Pulmonary artery endothelial cell (primary cell): ENCODE data around the gene DYNLT5. TPM values are rescaled to one million over a fixed set of nuclear protein-coding genes. Genes with fewer than 3 reads are reported as not detected.
A peak's percentile ranks its signal among the peaks of the same experiment; 100 is the strongest.
"Not testable (repeated sequence)": the region's sequence is repeated elsewhere in the genome, so short reads cannot be mapped to it uniquely, and the experiment has no call there.

Source experiments
- DNase-seq: peaks from one replicate; pipeline ENCODE4 v3.0.0-alpha.2; 2011; ENCODE audit warnings: low read depth, low spot score
- total RNA-seq: library from RNA; depleted of rRNA; stranded (reverse); fragments of >200 nt; gene quantifications from 2 replicates; pipeline ENCODE4 v1.2.3, GENCODE V29; 2014

The DYNLT5 gene, protein sequence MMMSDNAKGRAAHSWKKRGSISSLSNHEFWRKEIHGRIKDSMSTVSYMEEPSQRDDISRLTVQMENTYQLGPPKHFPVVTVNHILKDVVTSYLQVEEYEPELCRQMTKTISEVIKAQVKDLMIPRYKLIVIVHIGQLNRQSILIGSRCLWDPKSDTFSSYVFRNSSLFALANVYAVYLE
- 0.92 and 1.1 TPM in 2 replicates for total RNA-seq

DNA sequence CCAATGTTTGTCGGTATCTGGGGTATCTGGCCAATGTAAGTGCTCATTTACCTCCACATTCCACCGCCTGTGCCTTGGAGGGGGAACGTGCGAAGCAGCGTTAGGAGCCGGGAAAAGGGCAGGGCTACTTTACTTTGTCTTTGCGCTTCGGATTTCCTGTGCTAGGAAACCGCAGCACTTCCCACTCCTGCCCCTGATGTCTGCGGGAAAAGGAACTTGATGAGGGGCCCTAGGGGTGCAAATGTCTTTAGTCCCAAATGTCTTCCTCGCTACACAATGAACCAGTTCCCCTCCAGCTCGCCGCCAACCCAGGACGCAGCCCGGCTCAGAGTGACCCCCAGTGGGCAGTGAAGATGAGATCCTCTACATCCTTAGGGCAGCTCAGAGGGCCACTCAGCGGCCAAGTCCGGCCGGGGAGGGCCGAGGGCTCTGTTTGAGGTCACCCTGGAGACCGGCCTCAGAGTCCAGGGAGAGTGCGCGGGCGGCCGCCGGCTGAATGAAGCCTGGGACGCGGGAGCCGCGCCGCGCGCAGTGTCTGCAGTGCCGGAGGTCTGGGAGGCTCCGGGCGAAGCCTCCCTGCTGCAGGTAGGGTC, at the start of gene DYNLT5:
Gene DYNLT5 (plus strand): TSS at position 460 of the 593 bp plus-strand sequence. CDS start 2,200 bp downstream, outside the sequence.
- no peak for DNase-seq

DNA sequence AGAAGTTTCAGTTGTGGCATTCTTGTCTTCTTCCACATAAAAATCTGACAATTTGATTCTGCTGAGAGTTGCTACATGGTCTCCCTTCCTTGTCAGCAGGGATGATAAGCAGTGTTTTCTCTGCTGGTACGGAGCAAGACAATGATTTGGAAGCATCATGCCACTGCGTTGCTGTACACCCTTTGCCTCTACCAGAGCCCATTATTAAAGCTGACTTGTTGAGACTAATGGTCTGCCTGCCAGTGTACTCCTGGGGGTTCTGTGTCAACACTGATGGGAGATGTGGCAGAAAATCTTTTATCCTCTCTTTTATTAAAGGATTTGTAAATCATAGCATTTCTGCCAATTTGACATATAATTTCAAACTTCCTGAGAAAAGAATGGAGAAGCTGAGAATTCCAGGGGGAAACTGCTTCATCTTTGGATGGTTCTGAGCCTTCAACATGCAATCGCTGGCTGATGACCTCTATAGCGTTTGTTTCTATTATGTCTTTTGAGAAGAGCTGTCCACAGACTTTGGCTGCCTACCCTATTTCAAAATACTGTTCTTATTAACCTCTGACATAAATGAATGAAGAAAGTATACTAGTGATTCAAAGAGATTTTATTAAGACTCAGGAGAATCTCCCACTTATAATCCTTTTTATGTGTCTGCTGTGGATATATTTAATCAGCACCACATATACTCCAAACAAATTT, 47.9 kb upstream of the DYNLT5 start:
- no peak for DNase-seq

DNA sequence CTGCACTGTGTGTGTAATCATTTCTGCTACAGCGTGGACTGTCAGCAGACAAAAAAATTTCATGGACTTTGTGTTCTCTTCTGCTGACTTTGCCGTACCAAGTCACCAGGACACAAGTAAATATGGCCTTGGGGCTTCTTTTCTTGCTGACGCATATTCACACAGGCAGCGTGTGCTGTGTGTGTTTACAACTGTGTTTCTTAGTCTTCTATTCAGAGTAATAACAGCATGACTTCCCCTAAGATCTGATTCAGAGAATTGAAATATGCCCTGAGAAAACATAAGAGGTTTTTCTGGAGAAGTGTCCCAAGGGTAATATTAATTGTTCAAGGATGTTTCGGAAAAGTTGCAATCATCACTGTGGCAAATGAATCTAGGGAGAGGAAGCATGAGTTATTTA, 47.1 kb upstream of the DYNLT5 start:
- DNase-seq, result no peak

DNA sequence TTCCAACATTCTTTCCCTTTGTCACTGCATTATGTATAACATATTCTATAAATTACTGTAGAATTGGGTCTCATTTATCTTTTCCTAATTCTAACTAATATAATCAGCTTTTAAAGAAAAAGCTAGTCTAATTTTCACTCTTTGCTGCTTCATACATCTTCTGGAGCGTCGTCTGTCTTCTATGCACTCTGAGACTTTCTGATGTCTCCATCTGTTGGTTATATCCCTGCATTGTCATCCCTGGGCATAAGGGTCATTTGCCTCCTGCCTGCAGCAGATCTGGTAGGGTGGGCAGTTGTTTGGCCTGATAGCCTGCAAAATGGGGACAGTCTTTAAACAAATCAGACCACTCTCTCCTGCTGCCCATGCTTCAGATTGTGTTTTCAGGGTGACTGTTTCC, 40.8 kb upstream of the DYNLT5 start:
- DNase-seq, result no peak

DNA sequence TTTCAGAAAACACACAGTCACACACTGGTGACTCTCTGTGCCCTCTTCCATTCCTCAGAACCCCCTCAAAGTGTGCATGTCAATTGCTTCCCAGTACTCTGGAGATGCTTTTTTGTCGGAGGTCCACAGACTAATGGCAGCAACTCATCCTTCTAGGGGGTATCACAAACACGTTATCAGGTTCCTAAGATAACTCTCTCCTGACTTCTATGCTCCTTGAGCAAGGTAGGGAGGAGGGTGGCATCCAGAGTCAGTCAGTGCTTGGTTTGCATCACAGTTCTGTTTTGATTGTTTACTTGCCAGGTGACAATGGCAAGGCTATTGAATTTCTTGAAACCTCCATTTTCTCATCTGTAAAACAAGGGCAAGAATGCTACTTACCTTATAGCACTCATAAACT, 39.4 kb upstream of the DYNLT5 start:
- no peak for DNase-seq

DNA sequence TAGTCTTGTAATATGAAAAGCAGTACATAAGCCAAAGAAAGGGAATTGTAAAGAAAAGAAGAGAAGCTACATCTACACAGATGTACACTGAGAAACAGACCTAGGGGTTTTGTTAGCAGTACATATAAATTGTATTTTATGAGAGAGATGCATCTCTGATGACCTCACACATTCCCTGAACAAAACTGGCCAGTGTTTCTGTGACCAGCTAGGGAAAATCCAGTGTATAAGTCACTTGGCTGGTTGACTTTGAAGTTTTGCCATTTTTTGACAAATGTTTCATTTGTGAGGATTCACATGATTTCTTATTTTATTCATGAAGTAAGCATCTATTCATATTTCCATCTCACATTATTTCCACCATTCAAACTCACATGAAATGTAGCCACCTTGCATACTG, 28.3 kb upstream of the DYNLT5 start:
- no peak for DNase-seq

DNA sequence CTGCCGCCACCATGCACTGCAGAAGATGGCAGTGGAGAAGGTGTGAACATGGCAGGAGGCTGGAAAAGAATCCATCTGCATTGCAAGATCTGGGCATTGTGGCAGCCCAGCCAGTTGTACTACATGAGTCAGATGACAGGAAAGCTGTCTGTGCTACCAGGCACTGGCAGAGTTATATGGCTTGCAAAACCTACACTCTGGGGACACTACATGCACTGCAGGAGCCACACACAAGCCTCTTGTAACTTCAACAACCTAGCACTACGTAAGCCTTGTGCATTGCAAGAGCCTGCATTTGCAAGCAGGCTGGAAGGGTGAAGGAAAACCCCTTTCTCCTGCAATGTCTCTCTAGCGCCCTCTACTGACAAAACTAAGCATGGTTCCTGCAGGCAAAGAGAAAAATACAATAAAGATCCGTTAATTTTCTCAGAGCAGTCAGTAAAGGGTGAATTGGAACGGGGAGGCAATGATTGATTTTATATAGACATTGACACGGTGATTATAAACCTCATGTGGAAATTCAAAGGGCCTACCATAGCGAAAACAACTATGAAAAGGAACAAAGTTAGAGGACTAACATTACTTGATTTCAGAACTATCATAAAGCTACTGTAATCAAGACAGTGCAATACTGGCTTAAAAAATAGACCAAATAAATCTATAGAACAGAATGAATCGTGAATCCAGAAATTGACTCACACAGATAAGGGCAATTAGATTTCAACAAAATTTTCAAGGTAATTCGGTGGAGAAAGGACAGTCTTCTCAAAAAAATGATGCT, 26.2 kb upstream of the DYNLT5 start:
- peak; percentile 40 for DNase-seq

DNA sequence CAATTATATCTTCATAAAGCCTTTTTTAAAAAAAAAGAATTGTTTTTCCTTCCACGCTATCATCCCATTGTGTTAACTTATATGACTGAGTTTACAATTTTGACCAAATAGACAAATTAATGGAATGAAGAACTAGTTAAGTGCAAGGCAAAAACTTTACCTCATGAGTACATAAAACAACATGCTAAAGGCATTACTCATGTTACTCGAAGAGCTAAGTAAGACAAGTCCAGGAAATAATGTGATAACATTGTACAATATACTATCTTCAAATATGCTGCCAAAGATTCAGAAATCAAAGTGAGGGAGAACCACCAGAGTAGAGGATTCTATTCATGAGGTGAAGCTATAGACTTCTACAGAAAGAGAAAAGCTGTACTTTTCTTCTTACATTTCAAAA, 24.2 kb upstream of the DYNLT5 start:
- no peak for DNase-seq

DNA sequence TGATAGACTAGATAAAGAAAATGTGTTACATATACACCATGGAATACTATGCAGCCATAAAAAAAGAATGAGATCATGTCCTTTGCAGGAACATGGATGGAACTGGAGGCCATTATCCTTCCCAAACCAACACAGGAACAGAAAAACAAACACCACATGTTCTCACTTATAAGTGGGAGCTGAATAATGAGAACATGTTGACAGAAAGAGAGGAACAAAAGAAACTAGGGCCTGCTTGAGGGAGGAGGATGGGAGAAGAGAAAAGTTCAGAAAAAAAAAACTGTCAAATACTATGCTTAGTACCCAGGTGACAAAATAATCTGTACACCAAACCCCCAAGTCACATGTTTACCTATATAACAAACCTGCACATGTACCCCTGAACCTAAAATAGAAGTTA, 23.5 kb upstream of the DYNLT5 start:
- peak; percentile 37 for DNase-seq

DNA sequence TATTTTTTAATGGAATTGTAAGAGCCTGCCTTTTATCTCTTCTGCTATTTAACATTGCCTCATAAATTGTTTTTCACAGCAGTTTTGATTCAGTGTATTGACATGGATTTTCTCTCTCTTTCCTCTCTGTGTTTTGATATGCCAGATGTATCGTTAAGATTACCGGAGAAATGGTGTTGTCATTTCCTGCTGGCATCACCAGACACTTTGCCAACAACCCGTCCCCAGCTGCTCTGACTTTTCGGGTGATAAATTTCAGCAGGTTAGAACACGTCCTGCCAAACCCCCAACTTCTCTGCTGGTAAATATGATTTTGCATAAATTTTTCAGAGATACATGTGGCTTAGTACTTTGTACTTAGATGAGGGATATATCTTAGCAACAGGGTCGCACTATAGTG, 23.1 kb upstream of the DYNLT5 start:
- peak; percentile 94 for DNase-seq

DNA sequence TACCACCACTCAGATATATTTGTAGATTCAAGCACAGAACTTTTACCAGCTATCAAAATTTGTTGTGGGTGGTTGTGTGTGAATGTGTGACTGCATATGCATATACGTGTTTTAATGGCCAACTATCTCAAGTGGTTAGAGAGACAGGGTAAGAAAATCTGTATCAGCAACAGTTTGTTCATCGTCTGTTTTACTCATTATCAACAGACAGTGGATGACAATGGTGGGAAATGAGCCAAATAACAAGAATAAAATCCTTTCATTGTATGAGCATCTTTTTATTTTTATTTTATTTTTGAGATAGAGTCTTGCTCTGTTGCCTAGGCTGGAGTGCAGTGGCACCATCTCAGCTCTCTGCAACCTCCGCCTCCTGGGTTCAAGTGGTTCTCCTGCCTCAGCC, 22.7 kb upstream of the DYNLT5 start:
- DNase-seq, result peak; percentile 36

DNA sequence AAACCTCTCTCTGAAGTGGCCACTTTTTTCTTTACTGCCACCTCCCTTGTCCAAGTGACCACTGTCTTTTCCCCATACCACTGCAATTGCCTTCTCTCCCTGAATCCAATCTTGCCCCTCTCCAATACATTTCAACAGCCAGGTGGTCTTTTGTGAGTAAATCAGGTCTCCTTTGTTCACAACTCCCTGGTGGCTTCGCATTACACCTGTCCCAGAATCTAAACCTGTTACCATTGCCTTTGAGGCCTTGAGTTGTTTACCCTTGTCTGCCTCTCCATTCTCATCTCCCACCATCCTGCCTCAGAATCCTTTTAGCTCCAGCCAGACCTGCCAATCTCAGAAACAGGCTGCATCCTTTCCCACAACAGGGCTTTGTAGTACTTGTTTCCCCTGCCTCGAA, 21.8 kb upstream of the DYNLT5 start:
- DNase-seq, result no peak

DNA sequence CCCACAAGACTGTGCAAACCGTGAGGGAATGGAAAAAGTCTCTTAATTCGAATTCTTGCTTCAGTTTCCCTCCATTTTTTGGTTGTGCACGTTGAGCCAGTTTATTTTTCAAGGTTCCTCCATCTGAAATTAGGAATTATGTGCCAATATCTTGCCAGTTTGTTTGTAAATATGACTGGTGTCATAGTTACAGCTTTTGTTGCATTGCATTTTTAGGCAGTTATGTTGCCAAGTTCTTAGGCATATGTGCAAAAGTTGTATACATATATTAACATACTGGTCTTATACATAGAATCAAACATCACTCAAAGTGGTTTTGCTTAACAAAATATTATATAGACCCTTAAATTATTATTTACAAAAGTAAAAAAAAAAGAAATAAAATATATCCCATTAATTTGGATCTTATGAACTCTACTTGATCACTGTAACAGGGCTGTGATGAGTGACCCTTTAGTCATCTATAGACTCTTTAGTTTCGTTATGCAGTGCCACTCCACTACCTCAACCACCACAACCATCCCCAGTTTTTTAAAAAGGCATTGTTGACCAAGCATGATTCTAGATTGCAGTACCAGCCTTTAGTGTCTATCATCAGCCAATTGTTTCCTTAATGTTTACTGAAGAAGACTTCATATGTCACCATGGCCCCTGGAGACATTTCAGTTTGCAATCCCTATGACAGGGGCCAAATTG, 20.9 kb upstream of the DYNLT5 start:
- no peak for DNase-seq

DNA sequence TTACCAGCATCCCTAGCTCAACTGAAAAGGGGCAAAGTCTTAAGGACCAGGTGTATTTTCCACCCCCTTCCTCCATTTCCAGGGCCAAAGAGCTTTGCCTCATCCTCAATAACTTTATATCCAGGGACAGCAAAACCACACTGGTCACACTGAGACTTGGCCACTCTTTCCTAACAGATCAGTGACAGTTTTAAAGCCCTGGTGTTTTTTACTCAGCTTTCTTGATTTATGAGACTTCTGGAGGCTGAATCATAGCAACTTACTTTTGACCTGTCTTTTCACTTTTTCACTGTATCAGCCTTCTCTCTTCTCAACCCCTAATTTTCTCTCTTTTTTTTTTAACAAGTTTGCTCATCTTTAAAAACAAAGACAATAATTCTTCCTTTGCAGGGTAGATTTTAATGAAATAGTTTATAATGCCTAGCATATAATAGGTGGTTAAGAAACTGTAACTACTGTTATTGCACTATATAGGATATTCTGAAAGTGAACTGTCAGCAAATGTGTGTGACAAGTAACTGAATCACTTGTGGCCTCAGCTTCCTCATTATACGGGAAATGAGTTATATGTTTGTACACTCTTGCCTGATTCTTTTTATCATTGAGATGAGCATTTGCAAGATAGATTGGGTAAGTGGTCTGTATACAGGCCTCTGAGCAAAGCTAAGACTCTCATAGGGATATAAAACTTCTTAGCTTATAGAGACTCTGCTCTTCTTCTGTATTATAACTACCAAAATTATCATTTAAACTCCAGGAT, 19.7 kb upstream of the DYNLT5 start:
- DNase-seq, result no peak

DNA sequence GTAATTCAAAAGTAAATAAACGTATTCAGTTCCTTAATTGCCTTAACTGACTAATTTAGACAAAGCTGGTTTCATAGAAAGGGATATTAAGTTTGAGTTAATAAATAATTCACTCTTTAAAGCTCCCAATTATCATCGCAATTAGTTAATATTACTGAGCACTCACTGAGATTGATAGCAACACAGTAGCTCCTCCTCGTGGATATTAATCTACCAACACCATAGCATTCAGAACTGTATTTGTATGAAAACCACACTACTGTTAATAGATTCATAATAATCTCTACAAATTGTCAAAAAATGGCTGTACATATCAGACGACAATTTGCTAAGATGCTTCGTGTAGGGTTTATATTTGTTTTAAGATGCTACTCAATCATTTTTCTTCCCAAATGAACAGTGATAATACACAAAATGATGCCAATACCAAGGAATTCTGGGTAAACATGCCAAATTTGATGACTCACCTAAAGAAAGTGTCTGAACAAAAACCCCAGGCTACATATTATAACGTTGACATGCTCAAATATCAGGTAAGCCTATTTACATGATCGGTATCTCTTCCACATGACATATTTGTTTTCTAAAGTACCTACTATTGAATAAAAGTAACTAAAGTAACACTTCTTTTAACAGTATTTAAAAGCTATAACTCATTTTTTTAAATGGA, 18.8 kb upstream of the DYNLT5 start:
- no peak for DNase-seq

DNA sequence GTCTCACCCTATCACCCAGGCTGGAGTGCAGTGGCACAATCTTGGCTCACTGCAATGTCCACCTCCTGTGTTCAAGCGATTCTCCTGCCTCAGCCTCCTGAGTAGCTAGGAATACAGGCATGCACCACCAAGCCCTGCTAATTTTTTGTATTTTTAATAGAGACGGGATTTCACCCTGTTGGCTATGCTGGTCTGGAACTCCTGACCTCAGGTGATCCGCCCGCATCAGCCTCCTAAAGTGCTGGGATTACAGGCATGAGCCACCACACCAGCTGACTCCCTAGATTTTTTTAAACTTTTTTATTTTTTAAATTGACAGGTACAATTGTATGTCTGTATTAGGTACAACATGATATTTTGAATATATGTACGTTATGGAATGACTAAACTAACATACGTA, 17.7 kb upstream of the DYNLT5 start:
- DNase-seq, result not testable (repeated sequence)

DNA sequence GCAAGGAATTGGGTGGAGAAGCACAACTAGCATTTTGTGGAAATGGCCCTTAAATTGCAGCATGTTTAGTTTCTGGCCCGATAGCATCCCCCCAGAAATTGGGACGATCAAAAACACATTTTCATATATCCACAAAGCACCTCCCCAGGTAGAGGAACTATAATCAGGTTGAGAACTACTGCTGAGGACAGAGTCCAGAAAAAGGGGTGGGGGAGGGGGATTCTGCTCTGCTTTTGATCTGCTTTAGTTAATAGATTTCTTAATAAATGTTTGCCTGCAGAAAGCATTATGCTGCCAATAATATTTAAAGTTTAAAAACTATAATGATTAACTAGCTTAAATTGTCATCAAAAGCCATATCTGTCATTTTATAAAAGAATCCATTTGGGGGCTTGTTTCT, 14.4 kb upstream of the DYNLT5 start:
- DNase-seq, result no peak

DNA sequence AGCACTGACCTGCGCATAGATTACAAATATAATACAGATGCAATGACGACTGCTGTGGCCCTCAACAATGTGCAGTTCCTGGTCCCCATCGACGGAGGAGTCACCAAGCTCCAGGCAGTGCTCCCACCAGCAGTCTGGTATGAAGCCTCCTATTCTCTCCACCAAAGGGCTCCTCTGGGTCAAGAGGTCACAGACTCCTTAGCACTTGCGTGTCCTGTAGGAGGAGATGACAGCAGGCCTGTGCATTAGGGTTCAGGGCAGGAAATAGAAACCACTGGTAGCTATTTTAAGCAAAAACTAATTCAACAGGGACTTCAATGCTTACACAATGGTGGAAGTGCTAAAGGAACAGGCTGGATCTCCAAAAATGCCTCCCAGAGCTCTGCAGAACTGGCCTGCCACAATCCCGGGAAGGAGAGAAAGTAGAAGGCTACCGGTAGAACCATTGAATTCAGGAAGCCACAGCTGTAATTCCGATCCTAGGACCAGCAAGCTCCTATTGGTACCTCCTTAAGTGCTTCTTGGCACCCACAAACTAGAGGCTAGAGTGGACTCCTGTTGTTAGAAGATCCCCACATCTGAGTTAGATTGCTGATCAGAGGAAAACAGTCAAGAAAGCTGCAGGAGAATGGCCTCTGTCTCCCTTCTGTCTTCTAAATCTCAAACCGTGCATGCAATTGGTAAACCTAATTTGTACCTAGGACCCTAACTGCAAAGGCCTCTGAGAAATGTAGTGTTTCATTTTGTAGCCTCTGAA, 12.7 kb upstream of the DYNLT5 start:
- no peak for DNase-seq

DNA sequence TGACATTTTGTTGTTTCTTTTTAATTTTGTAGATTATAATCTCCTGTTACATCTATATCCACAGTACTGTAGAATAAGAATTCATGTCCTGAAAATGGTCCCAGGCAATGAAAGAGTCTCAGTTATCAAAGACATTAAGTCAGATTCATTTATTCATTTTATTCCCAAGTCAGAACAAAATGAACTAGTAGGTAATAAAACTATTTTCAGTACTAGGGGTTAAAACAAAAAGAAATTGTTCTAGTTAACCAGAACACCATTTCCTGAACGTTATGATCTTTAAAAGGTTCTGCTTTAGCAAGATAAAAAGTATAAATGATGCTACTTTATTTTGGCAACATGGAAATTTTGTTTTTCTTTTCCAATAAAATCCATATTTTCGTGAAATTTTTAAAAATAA, 6.8 kb upstream of the DYNLT5 start:
- no peak for DNase-seq

DNA sequence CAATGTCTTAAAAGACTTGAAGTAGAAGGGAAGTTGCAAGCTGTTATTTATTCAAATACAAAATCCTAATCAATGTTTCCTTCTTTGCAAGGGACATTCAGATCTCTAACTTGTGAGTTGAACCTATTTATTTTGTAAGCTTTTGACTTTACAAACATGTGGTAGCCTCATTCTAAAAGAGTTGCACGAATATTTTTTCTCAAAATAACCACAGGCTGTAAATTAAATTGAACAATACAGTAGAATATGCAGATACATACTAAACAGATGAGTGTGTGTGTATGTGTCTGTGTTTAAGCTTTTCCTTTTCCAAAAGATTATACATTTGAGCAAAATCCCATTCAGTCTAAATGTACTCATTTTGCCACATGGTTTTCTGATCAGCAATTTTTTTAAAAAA, 4.8 kb upstream of the DYNLT5 start:
- DNase-seq, result no peak
